Mesothelial cell of epicardium (in vitro differentiated cells): Measurements from ENCODE around the gene DAGLB. TPM values are rescaled to one million over a fixed set of nuclear protein-coding genes. Genes with fewer than 3 reads are reported as not detected.
"Not testable (repeated sequence)": the region's sequence is repeated elsewhere in the genome, so short reads cannot be mapped to it uniquely, and the experiment has no call there.

Experiments used
- DNase-seq, 2 experiments: peaks; one replicate each; pipeline ENCODE4 v3.0.0; 2021; ENCODE audit warnings: low spot score in 2 of 2; ENCODE audit not compliant: unreplicated experiment in 2 of 2
- H3K27ac Mint-ChIP-seq: 2 replicates; pipeline ENCODE4 v1.8.0; 2021; ENCODE audit warnings: mixed read lengths
- H3K27me3 Mint-ChIP-seq: 2 replicates; pipeline ENCODE4 v1.8.0; 2021; ENCODE audit warnings: low read depth, mixed read lengths
- H3K36me3 Mint-ChIP-seq: 2 replicates; pipeline ENCODE4 v1.8.0; 2021; ENCODE audit warnings: mixed read lengths
- H3K4me1 Mint-ChIP-seq: 2 replicates; pipeline ENCODE4 v1.8.0; 2021; ENCODE audit warnings: mixed read lengths
- H3K4me3 Mint-ChIP-seq: 2 replicates; pipeline ENCODE4 v1.8.0; 2021; ENCODE audit warnings: mild to moderate bottlenecking, moderate library complexity, mixed read lengths
- H3K9me3 Mint-ChIP-seq: 2 replicates; pipeline ENCODE4 v1.8.0; 2021; ENCODE audit warnings: mixed read lengths
- total RNA-seq: library from RNA; stranded (reverse); gene quantifications from 3 replicates; pipeline ENCODE4 v1.2.1, GENCODE V29; 2021
- TF ChIP-seq, protein P1 (sequence below): fragments of 200-600 bp; sonication (generic); IDR thresholded peaks from one replicate; pipeline ENCODE4 v1.5.0; 2021; ENCODE audit warnings: antibody characterized with exemption; ENCODE audit not compliant: unreplicated experiment

DAGLB gene
- total RNA-seq, 1 donor from 2014 or later, result 24.1 TPM

GRCh38 chr7:6385110-6385781 is 62.5 kb downstream of the DAGLB start:
- H3K27me3 Mint-ChIP-seq, result no peaks in the 10 kb centered on the region
- H3K9me3 Mint-ChIP-seq, result no peaks in the 10 kb centered on the region
- TF ChIP-seq, protein P1, sequence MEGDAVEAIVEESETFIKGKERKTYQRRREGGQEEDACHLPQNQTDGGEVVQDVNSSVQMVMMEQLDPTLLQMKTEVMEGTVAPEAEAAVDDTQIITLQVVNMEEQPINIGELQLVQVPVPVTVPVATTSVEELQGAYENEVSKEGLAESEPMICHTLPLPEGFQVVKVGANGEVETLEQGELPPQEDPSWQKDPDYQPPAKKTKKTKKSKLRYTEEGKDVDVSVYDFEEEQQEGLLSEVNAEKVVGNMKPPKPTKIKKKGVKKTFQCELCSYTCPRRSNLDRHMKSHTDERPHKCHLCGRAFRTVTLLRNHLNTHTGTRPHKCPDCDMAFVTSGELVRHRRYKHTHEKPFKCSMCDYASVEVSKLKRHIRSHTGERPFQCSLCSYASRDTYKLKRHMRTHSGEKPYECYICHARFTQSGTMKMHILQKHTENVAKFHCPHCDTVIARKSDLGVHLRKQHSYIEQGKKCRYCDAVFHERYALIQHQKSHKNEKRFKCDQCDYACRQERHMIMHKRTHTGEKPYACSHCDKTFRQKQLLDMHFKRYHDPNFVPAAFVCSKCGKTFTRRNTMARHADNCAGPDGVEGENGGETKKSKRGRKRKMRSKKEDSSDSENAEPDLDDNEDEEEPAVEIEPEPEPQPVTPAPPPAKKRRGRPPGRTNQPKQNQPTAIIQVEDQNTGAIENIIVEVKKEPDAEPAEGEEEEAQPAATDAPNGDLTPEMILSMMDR, result no peak
- H3K27ac Mint-ChIP-seq, result peak overlapping the region; percentile 95
- H3K36me3 Mint-ChIP-seq, result peaks cover 11% of the 10 kb centered on the region
- H3K4me1 Mint-ChIP-seq, result peaks cover 34% of the 10 kb centered on the region
- no peak for DNase-seq
- no peak overlapping the region for H3K4me3 Mint-ChIP-seq

DNA sequence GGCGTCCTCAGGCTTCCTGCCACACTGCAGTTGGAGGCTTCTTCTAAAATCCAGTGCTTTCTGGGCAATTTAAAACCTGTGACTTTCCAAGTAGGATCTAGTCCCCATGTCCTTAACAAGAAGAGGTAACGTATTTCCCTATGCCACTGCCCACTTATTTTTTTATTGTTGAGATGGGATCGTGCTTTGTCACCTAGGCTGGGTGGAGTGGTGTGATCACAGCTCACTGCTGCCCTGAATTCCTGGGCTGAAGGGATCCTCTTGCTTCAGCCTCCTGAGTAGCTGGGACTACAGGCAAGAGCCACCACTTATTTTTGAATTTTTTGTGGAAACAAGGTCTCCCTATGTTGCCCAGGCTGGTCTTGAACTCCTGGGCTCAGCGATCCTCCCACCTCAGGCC is 63.4 kb downstream of the DAGLB start:
- Mint-ChIP-seq H3K27me3 (no peaks in the 10 kb centered on the region), H3K4me1 (peaks cover 40% of the 10 kb centered on the region), H3K36me3 (peaks cover 15% of the 10 kb centered on the region), H3K4me3 (no peak overlapping the region), H3K9me3 (no peaks in the 10 kb centered on the region), H3K27ac (peak overlapping the region; percentile 78)
- TF ChIP-seq, protein P1, result no peak
- no peak for DNase-seq

DNA sequence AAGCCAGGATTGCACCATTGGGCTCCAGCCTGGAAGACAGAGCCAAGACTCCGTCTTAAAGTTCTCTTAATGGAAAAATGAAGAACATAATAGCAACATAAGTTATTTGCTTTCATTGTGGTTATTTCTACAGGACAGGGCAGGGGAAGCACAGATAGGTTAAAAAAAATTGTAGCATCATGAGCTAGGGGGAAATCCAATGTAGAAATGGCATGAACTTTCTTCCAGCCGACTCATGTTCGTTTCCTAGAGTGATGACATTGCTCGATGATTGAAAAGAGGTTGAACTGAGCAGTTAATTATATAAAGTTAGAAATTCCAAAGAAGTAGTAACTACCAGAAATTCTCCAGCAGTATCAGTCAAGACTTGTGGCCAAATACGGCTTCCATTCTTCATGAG is 64.9 kb downstream of the DAGLB start:
- H3K9me3 Mint-ChIP-seq, result no peaks in the 10 kb centered on the region
- TF ChIP-seq, protein P1, result no peak
- H3K4me3 Mint-ChIP-seq, result no peak overlapping the region
- peaks cover 44% of the 10 kb centered on the region for H3K4me1 Mint-ChIP-seq
- H3K27me3 Mint-ChIP-seq, result no peaks in the 10 kb centered on the region
- no peak for DNase-seq
- peak overlapping the region; percentile 73 for H3K27ac Mint-ChIP-seq
- peaks cover 8% of the 10 kb centered on the region for H3K36me3 Mint-ChIP-seq

GRCh38 chr7:6381846-6382245 is 65.9 kb downstream of the DAGLB start:
- not testable (repeated sequence) for H3K4me3 Mint-ChIP-seq, H3K27me3 Mint-ChIP-seq, DNase-seq, H3K36me3 Mint-ChIP-seq, H3K9me3 Mint-ChIP-seq
- H3K4me1 Mint-ChIP-seq, result peaks cover 50% of the 10 kb centered on the region
- peak overlapping the region; percentile 73 for H3K27ac Mint-ChIP-seq

GRCh38 chr7:6380310-6381095 is 67.3 kb downstream of the DAGLB start:
- Mint-ChIP-seq H3K27ac (peak overlapping the region; percentile 93), H3K36me3 (peaks cover 6% of the 10 kb centered on the region), H3K27me3 (no peaks in the 10 kb centered on the region), H3K9me3 (no peaks in the 10 kb centered on the region), H3K4me1 (peaks cover 49% of the 10 kb centered on the region), H3K4me3 (no peak overlapping the region)
- TF ChIP-seq, protein P1, result no peak
- DNase-seq, result no peak

DNA sequence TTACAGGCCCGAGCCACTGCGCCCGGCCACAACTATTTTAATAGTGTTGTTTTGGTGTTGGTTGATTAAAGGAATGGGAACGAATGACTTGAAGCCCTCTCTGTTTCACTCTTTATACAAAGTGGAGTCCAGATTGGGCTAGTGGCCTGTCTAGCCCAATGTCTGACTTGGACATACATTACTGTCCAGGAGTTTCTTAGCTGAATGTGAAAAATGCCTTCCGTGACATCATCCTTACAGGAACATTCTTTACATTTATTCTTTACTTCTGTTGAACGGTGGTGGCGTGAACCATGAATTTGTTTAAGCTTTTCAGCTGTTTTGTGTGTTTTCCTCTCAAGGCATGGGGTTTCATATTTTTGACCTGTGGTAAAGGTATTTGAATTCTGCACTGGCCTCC is 67.9 kb downstream of the DAGLB start:
- H3K4me1 Mint-ChIP-seq, result peaks cover 45% of the 10 kb centered on the region
- no peak overlapping the region for H3K4me3 Mint-ChIP-seq
- peaks cover 6% of the 10 kb centered on the region for H3K36me3 Mint-ChIP-seq
- TF ChIP-seq, protein P1, result no peak
- DNase-seq, result no peak
- no peaks in the 10 kb centered on the region for H3K27me3 Mint-ChIP-seq
- H3K9me3 Mint-ChIP-seq, result no peaks in the 10 kb centered on the region
- H3K27ac Mint-ChIP-seq, result peak overlapping the region; percentile 93

DNA sequence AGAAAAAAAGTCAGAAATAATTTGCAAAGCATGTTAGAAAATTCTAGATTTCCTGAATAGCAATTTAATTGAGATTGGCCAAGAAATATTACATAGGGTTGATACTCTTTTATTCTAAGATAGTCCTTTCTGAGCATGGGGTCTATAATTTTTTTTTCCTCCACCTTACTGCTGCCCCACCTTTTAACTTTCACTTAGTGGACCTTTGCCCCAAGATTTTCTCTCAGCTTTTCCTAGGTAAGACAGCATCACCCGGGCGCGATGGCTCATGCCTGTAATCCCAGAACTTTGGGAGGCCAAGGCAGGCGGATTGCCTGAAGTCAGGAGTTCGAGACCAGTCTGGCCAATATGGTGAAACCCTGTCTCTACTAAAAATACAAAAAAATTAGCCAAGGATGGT is 69.2 kb downstream of the DAGLB start:
- not testable (repeated sequence) for H3K9me3 Mint-ChIP-seq, DNase-seq, H3K27ac Mint-ChIP-seq, H3K4me3 Mint-ChIP-seq, H3K27me3 Mint-ChIP-seq, H3K36me3 Mint-ChIP-seq
- H3K4me1 Mint-ChIP-seq, result peaks cover 38% of the 10 kb centered on the region
